ENCODE data around the gene LEMD2. TPM values are rescaled to one million over a fixed set of nuclear protein-coding genes. Genes with fewer than 3 reads are reported as not detected.
A peak's percentile ranks its signal among the peaks of the same experiment; 100 is the strongest.

The LEMD2 gene
- total and polyA plus RNA-seq, 9 of the 15 experiments (the other 6 are each of a cell fraction or from before 2014, with no cell fraction given): 0.32 to 46.3 (median 30.8) TPM

DNA sequence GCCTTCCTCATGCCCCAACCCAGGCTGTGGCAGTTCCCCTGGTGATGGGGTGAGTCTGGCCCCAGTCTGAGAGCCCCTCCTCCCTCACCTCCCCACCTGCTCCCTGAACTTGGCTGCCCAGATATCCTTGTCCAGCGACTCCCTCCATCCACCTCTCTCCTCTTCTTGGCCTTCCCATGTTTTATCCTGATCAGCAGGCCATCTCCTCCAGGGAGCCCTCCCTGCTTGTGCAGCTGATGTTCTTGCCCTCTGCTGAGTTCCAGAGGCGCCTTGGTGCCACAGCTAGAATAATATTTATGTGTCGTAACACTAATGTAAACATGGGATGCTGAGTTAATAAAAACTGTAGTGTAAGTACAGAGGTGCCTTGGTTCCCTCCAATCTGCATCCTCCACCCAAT, 31.8 kb downstream of the LEMD2 start:
- Histone ChIP-seq H3K36me3 (ENCODE audit: control insufficient read depth, insufficient read depth, low read length) (no peaks in the 10 kb centered on the region), H3K9me1 (ENCODE audit: control insufficient read depth, insufficient read depth, low read length) (no peaks in the 10 kb centered on the region), H3K4me3 (no peak overlapping the region), H3K27me3 (ENCODE audit: control insufficient read depth in 2 of 2, insufficient read depth in 2 of 2, low read length in 2 of 2) (peaks cover 37 to 57% of the 10 kb centered on the region in 2 experiments), H2AFZ (ENCODE audit: low read depth, low read length) (no peak overlapping the region), H3K4me2 (ENCODE audit: insufficient read depth, low read length) (no peak overlapping the region), H3K4me1 (replicated peaks in 1 of 2; ENCODE audit: control insufficient read depth in 2 of 2, insufficient read depth in 2 of 2, low read length in 2 of 2) (peaks cover 0 to 14% of the 10 kb centered on the region in 2 experiments; a peak in 2 of 5 replicates), H3K27ac (ENCODE audit: extremely low read depth, low read depth, low read length) (no peak overlapping the region), H3K79me2 (ENCODE audit: control insufficient read depth, insufficient read depth, low read length) (no peaks in the 10 kb centered on the region), H4K20me1 (replicated peaks; ENCODE audit: control insufficient read depth, insufficient read depth, low read length) (0 out of 2 replicates have a peak, but pooled peaks cover 3% of the 10 kb centered on the region), H3K9me3 (replicated peaks; ENCODE audit: control insufficient read depth, insufficient read depth, low read depth, low read length) (no peaks in the 10 kb centered on the region), H3K9ac (ENCODE audit: insufficient read depth in 1 of 2, low read depth in 2 of 2, low read length in 2 of 2) (no peak overlapping the region)
- WGBS (ENCODE audit: insufficient coverage, low coverage, missing lambda C conversion rate): 0% methylated on average over 3 of the region's 3 CpGs
- TF ChIP-seq ZFP36 (IDR thresholded peaks at IDR 0.05; ENCODE audit: low read depth, low read length, partially characterized antibody): peak; percentile 85
- TF ChIP-seq, protein P1, sequence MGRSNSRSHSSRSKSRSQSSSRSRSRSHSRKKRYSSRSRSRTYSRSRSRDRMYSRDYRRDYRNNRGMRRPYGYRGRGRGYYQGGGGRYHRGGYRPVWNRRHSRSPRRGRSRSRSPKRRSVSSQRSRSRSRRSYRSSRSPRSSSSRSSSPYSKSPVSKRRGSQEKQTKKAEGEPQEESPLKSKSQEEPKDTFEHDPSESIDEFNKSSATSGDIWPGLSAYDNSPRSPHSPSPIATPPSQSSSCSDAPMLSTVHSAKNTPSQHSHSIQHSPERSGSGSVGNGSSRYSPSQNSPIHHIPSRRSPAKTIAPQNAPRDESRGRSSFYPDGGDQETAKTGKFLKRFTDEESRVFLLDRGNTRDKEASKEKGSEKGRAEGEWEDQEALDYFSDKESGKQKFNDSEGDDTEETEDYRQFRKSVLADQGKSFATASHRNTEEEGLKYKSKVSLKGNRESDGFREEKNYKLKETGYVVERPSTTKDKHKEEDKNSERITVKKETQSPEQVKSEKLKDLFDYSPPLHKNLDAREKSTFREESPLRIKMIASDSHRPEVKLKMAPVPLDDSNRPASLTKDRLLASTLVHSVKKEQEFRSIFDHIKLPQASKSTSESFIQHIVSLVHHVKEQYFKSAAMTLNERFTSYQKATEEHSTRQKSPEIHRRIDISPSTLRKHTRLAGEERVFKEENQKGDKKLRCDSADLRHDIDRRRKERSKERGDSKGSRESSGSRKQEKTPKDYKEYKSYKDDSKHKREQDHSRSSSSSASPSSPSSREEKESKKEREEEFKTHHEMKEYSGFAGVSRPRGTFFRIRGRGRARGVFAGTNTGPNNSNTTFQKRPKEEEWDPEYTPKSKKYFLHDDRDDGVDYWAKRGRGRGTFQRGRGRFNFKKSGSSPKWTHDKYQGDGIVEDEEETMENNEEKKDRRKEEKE (IDR thresholded peaks at IDR 0.05; ENCODE audit: borderline replicate concordance in 1 of 2, control insufficient read depth in 1 of 2, low read depth in 2 of 2, low read length in 1 of 2): no peak
- ChIA-PET CTCF (ENCODE audit: low intra/inter-chr PET ratio) (no interaction called here), POLR2A (no interaction called here)
- no peak for ATAC-seq
- intact Hi-C loops (cut with micrococcal nuclease): no loop called here
- no peak for FAIRE-seq
- BruUV-seq (replicated peaks): no TSS peak
- DNase-seq (ENCODE audit: extremely low read depth in 1 of 4, low spot score in 3 of 4): no peak
- in situ Hi-C loops (cut with MboI): no loop called here

All from K562 (cell line).